NT2/D1 (cell line): ENCODE measurements around the gene MECR.

Experiments
- DNase-seq: peaks from one replicate; pipeline ENCODE4 v3.0.0-alpha.2; 2011; ENCODE audit warnings: low read depth, low spot score
- H3K27me3 ChIP-seq: 2 replicates; pipeline ENCODE4 v1.6.0; 2011; ENCODE audit warnings: mild to moderate bottlenecking; ENCODE audit not compliant: insufficient read length, insufficient read depth
- H3K36me3 ChIP-seq: 2 replicates; pipeline ENCODE4 v1.6.1; 2011; ENCODE audit warnings: mild to moderate bottlenecking, low read length, mixed read lengths; ENCODE audit not compliant: insufficient read depth, insufficient read length
- H3K4me1 ChIP-seq: 2 replicates; pipeline ENCODE4 v1.5.1; 2011; ENCODE audit not compliant: insufficient read depth, insufficient read length
- H3K4me3 ChIP-seq: 2 replicates; pipeline ENCODE4 v1.5.1; 2011; ENCODE audit warnings: low read depth; ENCODE audit not compliant: insufficient read length
- H3K9ac ChIP-seq: 2 replicates; pipeline ENCODE4 v1.6.0; 2011; ENCODE audit warnings: low read depth; ENCODE audit not compliant: insufficient read length
- H3K9me3 ChIP-seq: 2 replicates; pipeline ENCODE4 v1.5.1; 2011; ENCODE audit warnings: mild to moderate bottlenecking, low read length; ENCODE audit not compliant: insufficient read depth
- SUZ12 ChIP-seq: IDR thresholded peaks from 2 replicates; pipeline ENCODE4 v1.6.1; 2011; ENCODE audit not compliant: insufficient read length, insufficient read depth; ENCODE audit errors: extremely low read depth
- YY1 ChIP-seq: IDR thresholded peaks from 2 replicates; pipeline ENCODE4 v1.6.1; 2011; ENCODE audit not compliant: insufficient read length, insufficient read depth
- ZNF274 ChIP-seq: IDR thresholded peaks from 2 replicates; pipeline ENCODE4 v1.6.1; 2011; ENCODE audit warnings: mild to moderate bottlenecking, low read depth, low read length

MECR gene

DNA sequence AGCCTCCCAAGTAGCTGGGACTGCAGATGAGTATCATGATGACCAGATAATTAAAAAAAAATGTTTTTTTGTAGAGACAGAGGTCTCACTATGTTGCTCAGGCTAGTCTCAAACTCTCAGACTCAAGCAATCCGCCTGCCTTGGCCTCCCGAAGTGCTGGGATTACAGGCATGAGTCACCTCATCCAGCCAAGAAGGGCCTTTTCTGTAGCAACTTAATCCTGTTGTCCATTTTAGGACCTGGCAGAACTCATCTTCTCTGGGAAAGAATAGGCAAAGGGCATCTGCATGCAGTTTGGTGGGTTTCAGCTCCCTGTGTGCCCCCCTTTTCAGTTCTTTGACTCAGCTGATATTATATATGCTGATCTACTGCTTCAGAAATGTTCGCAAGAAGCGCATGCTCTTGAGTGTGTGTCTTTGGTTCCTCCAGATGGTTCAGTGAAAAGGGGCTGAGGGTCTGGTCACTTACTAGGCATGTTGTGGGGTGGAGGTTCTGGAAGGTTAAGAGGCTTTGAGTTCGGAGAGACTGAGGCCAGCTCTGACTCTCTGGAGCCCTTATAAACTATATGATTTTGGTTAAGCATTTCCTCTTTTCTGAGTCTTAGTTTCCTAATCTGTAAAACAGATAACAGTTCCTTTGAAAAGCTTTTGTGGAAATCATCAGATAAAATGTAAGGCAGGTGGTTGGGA, 29.7 kb downstream of the MECR start:
- peaks cover 13% of the 10 kb centered on the region for H3K4me1 ChIP-seq
- no peak overlapping the region for H3K4me3 ChIP-seq
- H3K36me3 ChIP-seq, result peaks cover 90% of the 10 kb centered on the region
- no peaks in the 10 kb centered on the region for H3K9me3 ChIP-seq
- no peak for TF ChIP-seq YY1
- TF ChIP-seq ZNF274, result no peak
- no peak for TF ChIP-seq SUZ12
- DNase-seq, result no peak
- H3K9ac ChIP-seq, result no peak overlapping the region
- H3K27me3 ChIP-seq, result no peaks in the 10 kb centered on the region

DNA sequence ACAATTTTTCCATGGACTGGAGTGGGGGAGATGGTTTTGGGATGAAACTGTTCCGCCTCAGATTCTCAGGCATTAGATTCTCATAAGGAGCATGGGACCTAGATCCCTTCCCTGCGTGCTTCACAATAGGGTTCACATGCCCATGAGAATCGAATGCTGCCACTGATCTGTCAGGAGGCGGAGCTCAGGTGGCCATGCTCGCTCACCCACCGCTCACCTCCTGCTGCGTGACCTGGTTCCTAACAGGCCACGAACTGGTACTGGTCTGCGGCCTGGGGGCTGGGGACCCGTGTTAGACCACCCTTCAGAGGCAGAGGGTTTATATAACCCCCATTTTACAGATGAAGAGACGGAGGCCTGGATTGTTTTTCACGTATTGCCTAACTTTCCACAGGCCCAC, 32.7 kb downstream of the MECR start:
- H3K9ac ChIP-seq, result no peak overlapping the region
- no peak overlapping the region for H3K4me3 ChIP-seq
- DNase-seq, result no peak
- no peak for TF ChIP-seq YY1
- no peak for TF ChIP-seq SUZ12
- TF ChIP-seq ZNF274, result no peak
- H3K4me1 ChIP-seq, result peaks cover 13% of the 10 kb centered on the region
- H3K9me3 ChIP-seq, result no peaks in the 10 kb centered on the region
- H3K27me3 ChIP-seq, result no peaks in the 10 kb centered on the region
- H3K36me3 ChIP-seq, result peaks cover 93% of the 10 kb centered on the region

DNA sequence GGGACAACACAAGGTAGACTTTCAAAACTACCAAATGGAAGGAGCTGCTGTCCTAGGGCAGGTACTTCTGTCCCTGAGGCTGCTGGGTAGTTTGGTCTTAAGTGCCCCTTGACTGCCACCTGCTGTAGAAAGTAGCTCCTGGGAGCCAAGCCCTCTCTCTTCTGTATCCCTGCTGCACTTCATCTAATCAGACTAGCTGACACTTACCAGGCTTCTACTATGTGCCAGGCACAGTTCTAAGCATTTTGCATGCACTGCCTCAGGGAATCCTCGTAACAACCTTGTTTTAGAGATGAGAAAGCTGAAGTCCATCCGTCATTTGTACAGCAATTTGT, 33.2 kb downstream of the MECR start:
- DNase-seq, result no peak
- Histone ChIP-seq H3K36me3 (peaks cover 95% of the 10 kb centered on the region), H3K4me3 (no peak overlapping the region), H3K9ac (no peak overlapping the region), H3K27me3 (no peaks in the 10 kb centered on the region), H3K9me3 (no peaks in the 10 kb centered on the region), H3K4me1 (peaks cover 12% of the 10 kb centered on the region)
- TF ChIP-seq YY1 (no peak), ZNF274 (no peak), SUZ12 (no peak)

DNA sequence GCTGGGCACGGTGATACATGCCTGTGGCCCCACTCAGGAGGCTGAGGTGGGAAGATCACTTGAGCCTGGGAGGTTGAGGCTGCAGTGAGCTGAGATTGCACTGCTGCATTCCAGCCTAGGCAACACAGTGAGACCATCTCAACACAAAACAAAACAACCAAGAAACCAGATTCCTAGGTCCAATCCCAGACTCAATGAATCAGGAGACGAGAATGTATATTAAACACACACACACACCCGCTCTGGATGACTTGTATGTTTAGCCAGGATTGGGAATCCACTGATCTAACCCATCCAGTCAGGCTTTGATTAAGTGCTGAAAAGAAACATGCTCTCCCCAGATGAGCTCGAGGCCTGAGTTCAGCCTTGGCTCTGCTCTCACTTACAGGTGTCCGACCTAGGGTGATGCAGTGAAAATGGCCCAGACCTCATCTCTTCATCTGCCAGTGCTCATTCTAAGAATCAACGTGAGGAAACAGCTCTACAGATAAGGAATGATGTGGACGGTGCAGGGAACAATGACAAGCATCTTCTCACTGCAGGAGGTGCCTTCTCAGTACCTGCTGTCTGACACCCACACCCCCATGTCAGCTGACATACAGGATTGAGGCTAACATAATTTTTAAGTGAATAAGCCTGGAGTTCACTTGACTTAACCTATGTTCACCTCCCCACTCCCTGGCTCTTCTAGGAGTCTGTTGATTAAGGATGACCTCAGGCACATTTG, 33.7 kb downstream of the MECR start:
- peaks cover 95% of the 10 kb centered on the region for H3K36me3 ChIP-seq
- DNase-seq, result no peak

DNA sequence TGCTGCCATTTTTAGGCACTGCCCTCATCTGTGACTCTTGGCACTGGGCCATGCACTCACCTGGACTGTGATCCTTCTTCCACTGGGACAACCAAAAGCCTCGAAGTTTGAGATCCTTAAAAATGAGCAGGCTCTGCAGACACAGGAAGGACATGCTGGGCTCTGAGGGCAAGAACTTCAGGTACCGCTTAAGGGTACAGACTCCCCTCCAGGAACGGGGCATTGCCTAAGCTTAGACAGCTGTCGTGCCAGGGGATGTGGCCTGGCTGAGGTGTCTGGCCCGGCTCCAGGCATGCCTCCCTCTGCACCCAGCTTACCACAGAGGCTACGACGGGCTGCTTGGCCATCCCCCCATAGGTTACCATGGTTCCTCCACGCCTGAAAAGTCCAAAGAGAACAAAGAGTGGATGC, 34.8 kb downstream of the MECR start:
- H3K4me3 ChIP-seq, result no peak overlapping the region
- peaks cover 3% of the 10 kb centered on the region for H3K4me1 ChIP-seq
- peaks cover 86% of the 10 kb centered on the region for H3K36me3 ChIP-seq
- no peaks in the 10 kb centered on the region for H3K27me3 ChIP-seq
- TF ChIP-seq ZNF274 (no peak), SUZ12 (no peak), YY1 (no peak)
- no peak overlapping the region for H3K9ac ChIP-seq
- no peak for DNase-seq
- H3K9me3 ChIP-seq, result peaks cover 4% of the 10 kb centered on the region; the same call in 1 of the 2 replicates

More for the DNA sequence above, 33.7 kb downstream of the MECR start:
- peaks cover 6% of the 10 kb centered on the region for H3K4me1 ChIP-seq
- H3K27me3 ChIP-seq, result no peaks in the 10 kb centered on the region
- TF ChIP-seq SUZ12, result no peak
- no peak for TF ChIP-seq YY1
- TF ChIP-seq ZNF274, result no peak
- no peak overlapping the region for H3K4me3 ChIP-seq
- no peaks in the 10 kb centered on the region for H3K9me3 ChIP-seq
- no peak overlapping the region for H3K9ac ChIP-seq

DNA sequence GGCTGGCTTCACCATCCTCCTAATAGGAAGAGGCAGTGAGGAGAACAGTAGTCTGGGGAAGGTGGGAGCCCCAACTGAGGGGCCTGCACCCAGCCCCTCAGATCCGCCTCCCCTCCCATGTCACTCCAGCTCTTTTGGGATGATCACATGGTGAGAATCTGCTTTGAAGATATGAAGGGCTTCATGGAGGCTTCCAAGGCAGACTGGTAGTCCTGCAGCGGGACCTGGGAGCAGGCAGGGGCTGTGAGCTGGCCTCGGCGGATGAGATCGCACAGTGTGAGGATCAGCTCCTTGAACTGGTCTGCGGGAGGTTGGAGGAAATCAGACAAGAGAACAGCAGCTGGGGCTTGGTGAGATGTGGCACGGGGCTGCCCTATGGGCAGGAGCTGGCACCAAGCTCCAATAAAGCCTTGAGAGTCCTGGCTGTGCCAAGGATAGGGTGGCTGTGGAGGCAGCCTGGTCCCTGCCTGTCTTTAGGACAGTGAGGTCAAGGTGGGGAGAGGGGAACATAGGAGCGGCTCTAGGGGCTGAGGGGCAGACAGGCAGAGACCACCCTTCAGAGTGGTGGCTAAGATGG, 36.8 kb downstream of the MECR start:
- DNase-seq, result no peak
- Histone ChIP-seq H3K4me3 (no peak overlapping the region), H3K27me3 (no peaks in the 10 kb centered on the region), H3K9me3 (peaks cover 11% of the 10 kb centered on the region; the same call in 1 of the 2 replicates), H3K36me3 (peaks cover 74% of the 10 kb centered on the region), H3K9ac (no peak overlapping the region), H3K4me1 (peaks cover 3% of the 10 kb centered on the region)
- TF ChIP-seq ZNF274, result no peak
- TF ChIP-seq YY1, result no peak

DNA sequence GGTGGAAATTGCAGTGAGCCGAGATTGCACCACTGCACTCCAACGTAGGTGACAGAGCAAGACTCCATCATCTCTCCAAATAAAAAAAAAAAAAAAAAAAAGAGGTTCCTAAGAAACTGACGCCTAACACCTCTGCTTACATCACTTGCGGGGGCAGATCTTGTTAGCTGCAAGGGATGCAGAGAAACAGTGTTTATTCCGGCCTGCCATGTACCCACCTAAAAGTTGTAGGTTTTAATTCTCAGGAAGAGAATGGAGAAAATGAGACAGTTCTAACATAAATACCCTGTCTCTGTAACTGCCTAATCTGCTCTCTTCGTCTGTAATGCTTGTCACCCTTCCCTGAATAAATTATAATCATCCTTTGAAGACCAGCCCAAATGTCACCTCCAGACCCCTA, 40.0 kb downstream of the MECR start:
- Histone ChIP-seq H3K36me3 (peaks cover 44% of the 10 kb centered on the region), H3K4me3 (no peak overlapping the region), H3K27me3 (no peaks in the 10 kb centered on the region), H3K9ac (no peak overlapping the region), H3K4me1 (peaks cover 4% of the 10 kb centered on the region), H3K9me3 (peaks cover 11% of the 10 kb centered on the region; the same call in 1 of the 2 replicates)
- DNase-seq, result no peak
- TF ChIP-seq SUZ12 (no peak), YY1 (no peak), ZNF274 (no peak)
